K562 (cell line): ENCODE measurements around the gene GPATCH4. TPM values are rescaled to one million over a fixed set of nuclear protein-coding genes. Genes with fewer than 3 reads are reported as not detected.
A peak's percentile ranks its signal among the peaks of the same experiment; 100 is the strongest.

Source experiments
- ATAC-seq: fragments of 200-7000 bp; cut with Tn5 transposase; 3 replicates; pipeline ENCODE4 v1.9.1; 2020; ENCODE audit warnings: moderate library complexity
- BruUV-seq: library from RNA; stranded (reverse); fragments of 400-500 nt; replicated peaks from 2 replicates; lab custom pipeline; 2021; lab: Mats Ljungman, UMichigan
- CTCF ChIA-PET: fragments of 300-600 bp; formaldehyde crosslinking; extraction: SDS; loops from one replicate; lab custom pipeline; 2021; ENCODE audit warnings: low intra/inter-chr PET ratio; lab: Yijun Ruan, JAX
- POLR2A ChIA-PET: fragments of 300-600, 350-650 bp; sonication (Branson Sonifier 250); formaldehyde crosslinking; extraction: SDS; loops from one replicate; lab custom pipeline; 2021; ENCODE audit warnings: antibody characterized with exemption, inconsistent platforms; lab: Yijun Ruan, JAX
- DNase-seq, 4 experiments: peaks; one replicate each; pipeline versions ENCODE4 v3.0.0 to v3.0.0-alpha.2; 2011 to 2018; ENCODE audit warnings: low spot score in 3 of 4, mixed read lengths in 3 of 4; ENCODE audit errors: extremely low read depth in 1 of 4
- FAIRE-seq: peaks from 2 replicates; lab custom pipeline; 2011; peaks lifted over from hg19 to GRCh38; lab: Jason Lieb, UNC
- H2AFZ ChIP-seq: 2 replicates; pipeline ENCODE4 v1.6.0; 2011; ENCODE audit warnings: low read depth, low read length, control low read depth, inconsistent platforms
- H3K27ac ChIP-seq: fragments of 200-600 bp; 3 replicates; pipeline ENCODE4 v1.8.0; 2011; ENCODE audit warnings: low read depth, mild to moderate bottlenecking, control low read depth, inconsistent platforms, low read length, moderate library complexity, mixed read lengths; ENCODE audit errors: extremely low read depth
- H3K27me3 ChIP-seq, 2 experiments: fragments of 300-600 bp in 1 of 2; 2 replicates in 1 of 2; 3 replicates in 1 of 2; pipeline versions ENCODE4 v1.6.0 to v1.8.0; 2011; ENCODE audit warnings: inconsistent platforms in 2 of 2, low read length in 2 of 2, mild to moderate bottlenecking in 1 of 2, mixed read lengths in 1 of 2, moderate library complexity in 1 of 2; ENCODE audit not compliant: control insufficient read depth in 2 of 2, insufficient read depth in 2 of 2
- H3K36me3 ChIP-seq: fragments of 300-600 bp; 3 replicates; pipeline ENCODE4 v1.8.0; 2011; ENCODE audit warnings: mild to moderate bottlenecking, low read length, inconsistent platforms; ENCODE audit not compliant: control insufficient read depth, insufficient read depth
- H3K4me1 ChIP-seq, 2 experiments: fragments of 200-600 bp in 1 of 2; replicated peaks in 1 of 2; 2 replicates in 1 of 2; 3 replicates in 1 of 2; pipeline versions ENCODE4 v1.5.1 to v1.8.0; 2011; ENCODE audit warnings: inconsistent platforms in 2 of 2, low read length in 2 of 2, mild to moderate bottlenecking in 1 of 2, mixed read lengths in 1 of 2, moderate library complexity in 1 of 2; ENCODE audit not compliant: control insufficient read depth in 2 of 2, insufficient read depth in 2 of 2
- H3K4me2 ChIP-seq: 2 replicates; pipeline ENCODE4 v1.6.1; 2011; ENCODE audit warnings: low read length, control low read depth, inconsistent platforms, mixed read lengths; ENCODE audit not compliant: insufficient read depth
- H3K4me3 ChIP-seq: fragments of 200-600 bp; sonication (generic), shearing (Covaris generic); 2 replicates; pipeline ENCODE4 v1.5.1; 2016; ENCODE audit warnings: control low read depth, inconsistent platforms
- H3K79me2 ChIP-seq: fragments of 200-600 bp; 3 replicates; pipeline ENCODE4 v1.8.0; 2011; ENCODE audit warnings: low read length, inconsistent platforms; ENCODE audit not compliant: control insufficient read depth, insufficient read depth
- H3K9ac ChIP-seq, 2 experiments: 2 replicates each; pipeline versions ENCODE4 v1.6.0 to v1.6.1; 2011; ENCODE audit warnings: low read depth in 2 of 2, low read length in 2 of 2, control low read depth in 1 of 2, inconsistent platforms in 1 of 2, mild to moderate bottlenecking in 1 of 2, mixed read lengths in 1 of 2; ENCODE audit not compliant: insufficient read depth in 1 of 2
- H3K9me1 ChIP-seq: one replicate; pipeline ENCODE4 v1.6.0; 2011; ENCODE audit warnings: inconsistent platforms, mild to moderate bottlenecking, low read length, moderate library complexity; ENCODE audit not compliant: control insufficient read depth, insufficient read depth
- H3K9me3 ChIP-seq: replicated peaks from 2 replicates; pipeline ENCODE4 v1.5.1; 2011; ENCODE audit warnings: low read depth, low read length, inconsistent platforms; ENCODE audit not compliant: control insufficient read depth, insufficient read depth
- H4K20me1 ChIP-seq: replicated peaks from 2 replicates; pipeline ENCODE4 v1.6.1; 2011; ENCODE audit warnings: low read length, inconsistent platforms, mixed read lengths; ENCODE audit not compliant: control insufficient read depth, insufficient read depth
- CCNT2 ChIP-seq: IDR thresholded peaks from 2 replicates; pipeline ENCODE4 v1.6.1; 2011; ENCODE audit warnings: borderline replicate concordance, low read depth, mild to moderate bottlenecking, moderate library complexity, mixed read lengths, low read length; ENCODE audit not compliant: insufficient read length; ENCODE audit errors: extremely low read depth
- FIP1L1 ChIP-seq: fragments of 200-400 bp; formaldehyde crosslinking; IDR thresholded peaks from 2 replicates; pipeline ENCODE4 v1.6.1; 2018; ENCODE audit warnings: mild to moderate bottlenecking, low read depth, low read length; ENCODE audit not compliant: poor library complexity, severe bottlenecking
- MYNN ChIP-seq, 2 experiments: sonication (generic); formaldehyde crosslinking in 1 of 2; IDR thresholded peaks; 2 replicates each; pipeline versions ENCODE4 v1.5.0 to v1.6.1; 2016 to 2020; ENCODE audit warnings: antibody characterized with exemption in 1 of 2, missing genetic modification reagents in 1 of 2
- POLR2G ChIP-seq: fragments of 200-400 bp; formaldehyde crosslinking; IDR thresholded peaks from 2 replicates; pipeline ENCODE4 v1.6.1; 2017; ENCODE audit warnings: low read depth, mild to moderate bottlenecking, antibody characterized with exemption, low read length, moderate library complexity
- RBFOX2 ChIP-seq: fragments of 200-400 bp; formaldehyde crosslinking; IDR thresholded peaks from 2 replicates; pipeline ENCODE4 v1.6.1; 2017; ENCODE audit warnings: low read depth, mild to moderate bottlenecking, low read length, moderate library complexity
- RBM25 ChIP-seq: fragments of 200-400 bp; formaldehyde crosslinking; IDR thresholded peaks from 2 replicates; pipeline ENCODE4 v1.6.1; 2018; ENCODE audit warnings: low read length, low read depth, moderate library complexity; ENCODE audit not compliant: severe bottlenecking
- SRF ChIP-seq, 2 experiments: fragments of 250-450, 450-650 bp in 1 of 2; sonication (Bioruptor Pico) in 1 of 2; sonication (generic) in 1 of 2; formaldehyde crosslinking; IDR thresholded peaks; 2 replicates each; pipeline versions ENCODE4 v1.5.0 to v1.5.1; 2020 to 2022; ENCODE audit warnings: mild to moderate bottlenecking in 1 of 2, missing genetic modification reagents in 1 of 2
- TFAP4 ChIP-seq: sonication (generic); formaldehyde crosslinking; IDR thresholded peaks from 2 replicates; pipeline ENCODE4 v1.8.0; 2022; ENCODE audit warnings: missing genetic modification reagents, mild to moderate bottlenecking, moderate library complexity, borderline replicate concordance
- ZFP36 ChIP-seq: fragments of 150-350 bp; IDR thresholded peaks from 2 replicates; pipeline ENCODE4 v1.6.1; 2018; ENCODE audit warnings: low read length, low read depth; ENCODE audit not compliant: partially characterized antibody
- WGBS: fragments of 100-300 bp; shearing (Covaris generic); methylation state at CpG from one replicate; pipeline ENCODE4 v1.1.6; 2016; ENCODE audit warnings: low coverage, mixed read lengths; ENCODE audit not compliant: insufficient coverage; ENCODE audit errors: missing lambda C conversion rate; 5-methylcytosine and 5-hydroxymethylcytosine counted together
- in situ Hi-C: fragments of 300-500 bp; cut with MboI; formaldehyde crosslinking; loops from 4 replicates; pipeline ENCODE4 v1.15.0; 2018; ENCODE audit warnings: inconsistent platforms, mixed read lengths
- intact Hi-C: fragments of 100-400 bp; cut with micrococcal nuclease; formaldehyde crosslinking; loops from 2 replicates; pipeline ENCODE4 v1.14.2; 2022
- polyA plus RNA-seq, 8 experiments: library from polyadenylated mRNA; depleted of rRNA in 4 of 8; stranded (reverse) in 5 of 8; unstranded in 3 of 8; fragments of >200 nt; fragmentation: Nextera tagmentation in 2 of 8; fragmentation: Illumina TruSeq in 1 of 8; extraction: Ambion mirVana in 2 of 8; extraction: Trizol in 1 of 8; gene quantifications; 2 replicates each; pipeline versions ENCODE4 v1.2.1 to v1.2.3, GENCODE V29; 2011 to 2014; ENCODE audit warnings: inconsistent platforms in 1 of 8, missing spikeins in 1 of 8
- total RNA-seq, 7 experiments: library from RNA; depleted of rRNA in 6 of 7; stranded (reverse); fragments of >200 nt in 6 of 7; fragmentation: Illumina TruSeq in 2 of 7; extraction: Trizol in 2 of 7; gene quantifications; 2 replicates each; pipeline versions ENCODE4 v1.2.1 to v1.2.3, GENCODE V29; 2011 to 2021; ENCODE audit warnings: low replicate concordance in 1 of 7
- TF ChIP-seq, protein P1 (sequence below): sonication (generic); formaldehyde crosslinking; IDR thresholded peaks from 2 replicates; pipeline ENCODE4 v1.8.1; 2023; ENCODE audit warnings: mild to moderate bottlenecking, missing genetic modification reagents

The GPATCH4 gene
- total and polyA plus RNA-seq, 9 of the 15 experiments (the other 6 are each of a cell fraction or from before 2014, with no cell fraction given): 43.7 to 105 (median 76.5) TPM

GRCh38 chr1:156642265-156643048 is 41.2 kb upstream of the GPATCH4 start:
- TSS peak; percentile 24 for BruUV-seq
- peaks cover 43% of the 10 kb centered on the region for H3K36me3 ChIP-seq
- no peak overlapping the region for H3K4me3 ChIP-seq
- ChIA-PET CTCF (no interaction called here), POLR2A (interaction anchor here (0.6 to 3.4 kb wide), 6 partner anchors 9 to 42 kb away, joined by 3 to 21 read pairs (median 3); no protein-coding TSS in a partner anchor)
- H3K4me2 ChIP-seq: no peak overlapping the region
- H3K27me3 ChIP-seq: no peaks in the 10 kb centered on the region
- DNase-seq (no peak), ATAC-seq (no peak)
- H3K9me1 ChIP-seq: no peaks in the 10 kb centered on the region
- peaks cover 50% of the 10 kb centered on the region for H4K20me1 ChIP-seq
- WGBS: 86% methylated on average over 29 of the region's 40 CpGs
- in situ Hi-C loops (no loop called here), intact Hi-C loops (no loop called here)
- no peak overlapping the region for H2AFZ ChIP-seq
- no peaks in the 10 kb centered on the region for H3K9me3 ChIP-seq
- H3K79me2 ChIP-seq: no peaks in the 10 kb centered on the region
- H3K27ac ChIP-seq: no peak overlapping the region
- H3K4me1 ChIP-seq: peaks cover 0 to 24% of the 10 kb centered on the region in 2 experiments; a peak in 2 of 5 replicates
- no peak overlapping the region for H3K9ac ChIP-seq
- TF ChIP-seq FIP1L1 (peak; percentile 55), MYNN (IDR thresholded peaks at IDR 0.05) (0 out of 2 replicates have a peak, but pooled peaks have one; percentile 5), MYNN (CRISPR knock-in tag; IDR thresholded peaks at IDR 0.05) (no peak), POLR2G (peak; percentile 79), ZFP36 (peak; percentile 61), RBM25 (peak; percentile 29), TFAP4 (CRISPR knock-in tag) (no peak), RBFOX2 (peak; percentile 62), SRF (CRISPR knock-in tag; IDR thresholded peaks at IDR 0.05) (no peak), CCNT2 (peak; percentile 26)
- TF ChIP-seq, protein P1, sequence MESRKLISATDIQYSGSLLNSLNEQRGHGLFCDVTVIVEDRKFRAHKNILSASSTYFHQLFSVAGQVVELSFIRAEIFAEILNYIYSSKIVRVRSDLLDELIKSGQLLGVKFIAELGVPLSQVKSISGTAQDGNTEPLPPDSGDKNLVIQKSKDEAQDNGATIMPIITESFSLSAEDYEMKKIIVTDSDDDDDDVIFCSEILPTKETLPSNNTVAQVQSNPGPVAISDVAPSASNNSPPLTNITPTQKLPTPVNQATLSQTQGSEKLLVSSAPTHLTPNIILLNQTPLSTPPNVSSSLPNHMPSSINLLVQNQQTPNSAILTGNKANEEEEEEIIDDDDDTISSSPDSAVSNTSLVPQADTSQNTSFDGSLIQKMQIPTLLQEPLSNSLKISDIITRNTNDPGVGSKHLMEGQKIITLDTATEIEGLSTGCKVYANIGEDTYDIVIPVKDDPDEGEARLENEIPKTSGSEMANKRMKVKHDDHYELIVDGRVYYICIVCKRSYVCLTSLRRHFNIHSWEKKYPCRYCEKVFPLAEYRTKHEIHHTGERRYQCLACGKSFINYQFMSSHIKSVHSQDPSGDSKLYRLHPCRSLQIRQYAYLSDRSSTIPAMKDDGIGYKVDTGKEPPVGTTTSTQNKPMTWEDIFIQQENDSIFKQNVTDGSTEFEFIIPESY (CRISPR knock-in tag): peak; percentile 59; the same call in 1 of the 2 replicates
- TF ChIP-seq, all 486 proteins: peak for 8
- FAIRE-seq: no peak
